Cardiac muscle cell (in vitro differentiated cells and primary cell): ENCODE measurements around the gene PACS2. TPM values are rescaled to one million over a fixed set of nuclear protein-coding genes. Genes with fewer than 3 reads are reported as not detected.

Experiments
- DNase-seq, 2 donors: peaks; one replicate each; pipeline versions ENCODE4 v3.0.0 to v3.0.0-alpha.2; 2010 to 2017; ENCODE audit warnings: low read depth in 1 of 2, low spot score in 1 of 2
- H3K27ac ChIP-seq: fragments of 200-600 bp; sonication (generic); 2 replicates; pipeline ENCODE4 v1.5.1; 2016
- H3K27me3 ChIP-seq: fragments of 200-600 bp; sonication (generic); 2 replicates; pipeline ENCODE4 v1.6.0; 2016; ENCODE audit warnings: control low read depth
- H3K36me3 ChIP-seq: fragments of 200-600 bp; sonication (generic); 2 replicates; pipeline ENCODE4 v1.5.1; 2016; ENCODE audit warnings: control low read depth
- H3K4me1 ChIP-seq: fragments of 200-600 bp; sonication (generic); 2 replicates; pipeline ENCODE4 v1.8.1; 2017; ENCODE audit warnings: low read depth, mild to moderate bottlenecking, mixed run types
- H3K4me3 ChIP-seq: fragments of 200-600 bp; sonication (generic); 2 replicates; pipeline ENCODE4 v1.5.1; 2016; ENCODE audit warnings: mild to moderate bottlenecking
- H3K9me3 ChIP-seq: fragments of 200-600 bp; sonication (generic); 2 replicates; pipeline ENCODE4 v1.5.1; 2017; ENCODE audit warnings: low read depth, mild to moderate bottlenecking, control low read depth
- polyA plus RNA-seq: library from polyadenylated mRNA; unstranded; fragments of >200 nt; fragmentation: Nextera tagmentation; extraction: Ambion mirVana; gene quantifications from 2 replicates; pipeline ENCODE4 v1.2.1, GENCODE V29; 2016
- total RNA-seq: library from RNA; depleted of rRNA; stranded (reverse); fragments of >200 nt; gene quantifications from 2 replicates; pipeline ENCODE4 v1.2.3, GENCODE V29; 2016
- TF ChIP-seq, protein P1 (sequence below): IDR thresholded peaks from 2 replicates; pipeline ENCODE4 v1.5.1; 2012; ENCODE audit warnings: low read depth, mild to moderate bottlenecking, low read length

Gene PACS2
- total and polyA plus RNA-seq, 2 experiments from 2014 or later = 66.1 to 144 TPM

GRCh38 chr14:105420101-105420973 lies 105.8 kb downstream of the PACS2 start:
- Histone ChIP-seq H3K9me3 (no peaks in the 10 kb centered on the region), H3K4me1 (peaks cover 13% of the 10 kb centered on the region), H3K27ac (peak overlapping the region; percentile 81), H3K4me3 (peak overlapping the region; percentile 85), H3K36me3 (no peaks in the 10 kb centered on the region), H3K27me3 (no peaks in the 10 kb centered on the region)
- no peak for DNase-seq
- TF ChIP-seq, protein P1, sequence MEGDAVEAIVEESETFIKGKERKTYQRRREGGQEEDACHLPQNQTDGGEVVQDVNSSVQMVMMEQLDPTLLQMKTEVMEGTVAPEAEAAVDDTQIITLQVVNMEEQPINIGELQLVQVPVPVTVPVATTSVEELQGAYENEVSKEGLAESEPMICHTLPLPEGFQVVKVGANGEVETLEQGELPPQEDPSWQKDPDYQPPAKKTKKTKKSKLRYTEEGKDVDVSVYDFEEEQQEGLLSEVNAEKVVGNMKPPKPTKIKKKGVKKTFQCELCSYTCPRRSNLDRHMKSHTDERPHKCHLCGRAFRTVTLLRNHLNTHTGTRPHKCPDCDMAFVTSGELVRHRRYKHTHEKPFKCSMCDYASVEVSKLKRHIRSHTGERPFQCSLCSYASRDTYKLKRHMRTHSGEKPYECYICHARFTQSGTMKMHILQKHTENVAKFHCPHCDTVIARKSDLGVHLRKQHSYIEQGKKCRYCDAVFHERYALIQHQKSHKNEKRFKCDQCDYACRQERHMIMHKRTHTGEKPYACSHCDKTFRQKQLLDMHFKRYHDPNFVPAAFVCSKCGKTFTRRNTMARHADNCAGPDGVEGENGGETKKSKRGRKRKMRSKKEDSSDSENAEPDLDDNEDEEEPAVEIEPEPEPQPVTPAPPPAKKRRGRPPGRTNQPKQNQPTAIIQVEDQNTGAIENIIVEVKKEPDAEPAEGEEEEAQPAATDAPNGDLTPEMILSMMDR = no peak

DNA sequence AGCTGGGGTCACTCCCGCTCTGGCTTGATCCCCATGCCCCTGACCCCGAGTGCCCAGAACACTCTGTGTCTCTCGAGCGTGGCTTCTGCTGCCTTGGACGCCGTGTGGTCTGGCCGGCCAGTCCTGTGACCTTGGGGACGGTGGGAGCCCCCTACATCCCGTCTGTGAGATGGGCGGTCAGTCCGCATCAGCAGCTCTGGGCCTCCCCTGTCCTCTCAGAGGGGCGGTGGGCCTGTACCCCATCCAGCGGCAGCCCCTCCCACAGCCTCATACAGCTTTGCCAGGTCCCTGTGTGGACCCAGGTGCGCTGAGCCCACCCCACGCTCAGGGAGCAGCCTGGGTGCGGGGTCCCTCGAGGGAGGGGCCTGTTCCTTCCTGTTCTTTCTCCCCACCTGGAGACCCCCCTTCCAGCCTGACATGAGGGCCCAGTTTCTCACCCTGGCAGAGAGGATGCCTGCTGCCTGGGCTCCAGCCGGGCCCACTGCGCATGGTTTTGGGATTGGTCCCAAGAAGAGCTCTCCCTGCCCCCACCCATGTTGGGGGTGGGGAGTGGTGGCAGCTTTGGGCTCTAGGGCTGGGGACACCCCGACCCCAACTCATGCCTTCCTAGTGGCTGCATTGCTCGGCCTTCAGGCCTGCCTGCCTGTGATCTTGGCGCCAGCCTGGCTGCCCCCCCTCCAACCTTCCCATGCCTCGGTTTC lies 106.6 kb downstream of the PACS2 start:
- Histone ChIP-seq H3K4me3 (peak overlapping the region; percentile 85), H3K36me3 (no peaks in the 10 kb centered on the region), H3K4me1 (peaks cover 13% of the 10 kb centered on the region), H3K27me3 (no peaks in the 10 kb centered on the region), H3K9me3 (no peaks in the 10 kb centered on the region), H3K27ac (peak overlapping the region; percentile 81)
- TF ChIP-seq, protein P1 = no peak
- DNase-seq = no peak

DNA sequence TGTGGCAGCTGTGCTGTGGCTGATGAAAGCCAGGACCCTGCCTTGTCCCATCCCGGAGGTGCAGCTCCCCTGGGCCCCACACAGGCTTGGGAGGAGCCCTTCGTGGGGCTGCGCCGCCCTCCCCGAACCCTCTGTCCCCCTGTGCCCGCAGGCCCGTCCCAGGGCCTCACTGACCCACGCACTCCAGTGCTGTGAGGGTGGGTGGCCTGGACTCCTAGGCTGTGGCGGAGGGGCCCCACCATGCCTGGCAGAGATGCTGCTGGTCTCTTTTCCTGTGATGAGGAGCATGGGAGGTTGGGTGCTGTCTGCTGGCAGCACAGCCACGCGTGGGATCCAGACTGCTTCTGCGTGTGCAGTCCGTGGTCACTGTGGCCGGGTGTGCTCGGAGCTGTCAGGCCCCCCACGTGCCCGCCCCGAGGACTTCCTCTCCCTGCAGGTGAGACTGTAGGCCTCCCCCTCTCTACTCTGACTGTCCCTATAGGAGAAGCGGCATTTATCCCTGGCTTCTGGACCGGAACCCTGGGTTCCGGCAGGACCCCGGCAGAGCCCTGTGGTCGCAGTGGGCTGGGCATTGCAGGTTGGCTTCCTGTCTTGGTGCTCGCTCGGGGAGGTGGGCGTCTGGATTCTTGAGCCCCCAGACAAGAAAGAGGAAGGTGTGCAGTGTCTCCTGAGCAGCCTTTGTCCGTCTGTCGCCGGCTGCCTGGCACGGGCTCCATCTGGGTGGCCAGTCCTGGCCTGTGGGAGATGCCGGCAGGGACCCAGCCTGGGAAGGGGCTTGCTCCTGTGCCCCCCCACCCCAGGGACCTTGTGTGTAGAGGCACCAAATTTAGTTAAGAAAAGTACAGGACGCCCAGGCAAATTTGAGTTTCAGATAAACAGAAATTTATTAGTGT lies 107.4 kb downstream of the PACS2 start:
- Histone ChIP-seq H3K9me3 (no peaks in the 10 kb centered on the region), H3K27me3 (no peaks in the 10 kb centered on the region), H3K4me1 (peaks cover 13% of the 10 kb centered on the region), H3K36me3 (no peaks in the 10 kb centered on the region), H3K4me3 (no peak overlapping the region), H3K27ac (peak overlapping the region; percentile 81)
- DNase-seq = no peak
- TF ChIP-seq, protein P1 = no peak

DNA sequence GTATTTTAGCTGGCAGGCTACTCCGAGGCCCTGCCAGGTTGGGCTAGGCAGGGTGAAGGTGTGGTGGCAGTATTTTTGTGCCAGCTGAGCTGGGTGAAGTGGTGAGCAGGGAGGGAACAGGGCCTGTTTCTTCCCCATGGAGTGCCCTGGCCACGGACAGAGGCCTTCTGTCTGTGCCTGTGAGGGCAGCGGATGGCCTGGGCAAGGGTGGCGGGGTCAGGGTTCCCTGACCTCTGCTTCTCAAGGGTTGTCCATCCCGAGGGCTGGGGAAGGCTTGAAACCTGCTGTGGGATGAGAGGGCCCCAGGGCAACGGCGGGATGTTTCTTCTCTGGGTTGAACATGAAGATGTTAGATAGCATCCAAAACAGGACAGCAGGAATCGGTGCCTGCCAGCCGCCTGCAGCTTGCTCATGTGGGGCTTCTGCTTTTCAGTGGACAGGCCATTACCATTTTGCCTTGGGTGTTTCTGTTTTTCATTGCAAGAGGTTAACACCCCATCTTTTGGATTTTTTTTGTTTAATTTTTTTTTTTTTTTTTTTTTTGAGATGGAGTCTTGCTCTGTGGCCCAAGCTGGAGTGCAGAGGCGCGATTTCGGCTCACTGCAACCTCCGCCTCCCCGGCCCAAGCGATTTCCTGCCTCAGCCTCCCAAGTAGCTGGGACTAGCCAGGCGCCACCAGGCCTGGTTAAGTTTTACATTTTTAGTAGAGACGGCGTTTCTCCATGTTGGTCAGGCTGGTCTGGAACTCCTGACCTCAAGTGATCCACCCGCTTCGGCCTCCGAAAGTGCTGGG lies 108.3 kb downstream of the PACS2 start:
- H3K27ac ChIP-seq = peak overlapping the region; percentile 81
- TF ChIP-seq, protein P1 = no peak
- H3K9me3 ChIP-seq = no peaks in the 10 kb centered on the region
- H3K36me3 ChIP-seq = no peaks in the 10 kb centered on the region
- peaks cover 13% of the 10 kb centered on the region for H3K4me1 ChIP-seq
- no peak for DNase-seq
- no peaks in the 10 kb centered on the region for H3K27me3 ChIP-seq
- H3K4me3 ChIP-seq = no peak overlapping the region
